ENCODE data around the gene SDHB.

- no peak for TF ChIP-seq MEF2A (IDR thresholded peaks at IDR 0.05; ENCODE audit: borderline replicate concordance, low read depth)
- TF ChIP-seq CTCF (IDR thresholded peaks at IDR 0.05) = no peak
- no peak for TF ChIP-seq SMC3 (IDR thresholded peaks at IDR 0.05; ENCODE audit: low read depth, low read length)
- TF ChIP-seq, protein P1, sequence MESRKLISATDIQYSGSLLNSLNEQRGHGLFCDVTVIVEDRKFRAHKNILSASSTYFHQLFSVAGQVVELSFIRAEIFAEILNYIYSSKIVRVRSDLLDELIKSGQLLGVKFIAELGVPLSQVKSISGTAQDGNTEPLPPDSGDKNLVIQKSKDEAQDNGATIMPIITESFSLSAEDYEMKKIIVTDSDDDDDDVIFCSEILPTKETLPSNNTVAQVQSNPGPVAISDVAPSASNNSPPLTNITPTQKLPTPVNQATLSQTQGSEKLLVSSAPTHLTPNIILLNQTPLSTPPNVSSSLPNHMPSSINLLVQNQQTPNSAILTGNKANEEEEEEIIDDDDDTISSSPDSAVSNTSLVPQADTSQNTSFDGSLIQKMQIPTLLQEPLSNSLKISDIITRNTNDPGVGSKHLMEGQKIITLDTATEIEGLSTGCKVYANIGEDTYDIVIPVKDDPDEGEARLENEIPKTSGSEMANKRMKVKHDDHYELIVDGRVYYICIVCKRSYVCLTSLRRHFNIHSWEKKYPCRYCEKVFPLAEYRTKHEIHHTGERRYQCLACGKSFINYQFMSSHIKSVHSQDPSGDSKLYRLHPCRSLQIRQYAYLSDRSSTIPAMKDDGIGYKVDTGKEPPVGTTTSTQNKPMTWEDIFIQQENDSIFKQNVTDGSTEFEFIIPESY (IDR thresholded peaks at IDR 0.05; ENCODE audit: borderline replicate concordance, low read depth) = no peak
- no peak for TF ChIP-seq CHD2 (IDR thresholded peaks at IDR 0.05; ENCODE audit: low read length, partially characterized antibody)
- no peak for TF ChIP-seq GABPA (IDR thresholded peaks at IDR 0.05; ENCODE audit: low read depth)
- no peak for TF ChIP-seq RAD21 (IDR thresholded peaks at IDR 0.05; ENCODE audit: low read length)
- TF ChIP-seq, protein P2, sequence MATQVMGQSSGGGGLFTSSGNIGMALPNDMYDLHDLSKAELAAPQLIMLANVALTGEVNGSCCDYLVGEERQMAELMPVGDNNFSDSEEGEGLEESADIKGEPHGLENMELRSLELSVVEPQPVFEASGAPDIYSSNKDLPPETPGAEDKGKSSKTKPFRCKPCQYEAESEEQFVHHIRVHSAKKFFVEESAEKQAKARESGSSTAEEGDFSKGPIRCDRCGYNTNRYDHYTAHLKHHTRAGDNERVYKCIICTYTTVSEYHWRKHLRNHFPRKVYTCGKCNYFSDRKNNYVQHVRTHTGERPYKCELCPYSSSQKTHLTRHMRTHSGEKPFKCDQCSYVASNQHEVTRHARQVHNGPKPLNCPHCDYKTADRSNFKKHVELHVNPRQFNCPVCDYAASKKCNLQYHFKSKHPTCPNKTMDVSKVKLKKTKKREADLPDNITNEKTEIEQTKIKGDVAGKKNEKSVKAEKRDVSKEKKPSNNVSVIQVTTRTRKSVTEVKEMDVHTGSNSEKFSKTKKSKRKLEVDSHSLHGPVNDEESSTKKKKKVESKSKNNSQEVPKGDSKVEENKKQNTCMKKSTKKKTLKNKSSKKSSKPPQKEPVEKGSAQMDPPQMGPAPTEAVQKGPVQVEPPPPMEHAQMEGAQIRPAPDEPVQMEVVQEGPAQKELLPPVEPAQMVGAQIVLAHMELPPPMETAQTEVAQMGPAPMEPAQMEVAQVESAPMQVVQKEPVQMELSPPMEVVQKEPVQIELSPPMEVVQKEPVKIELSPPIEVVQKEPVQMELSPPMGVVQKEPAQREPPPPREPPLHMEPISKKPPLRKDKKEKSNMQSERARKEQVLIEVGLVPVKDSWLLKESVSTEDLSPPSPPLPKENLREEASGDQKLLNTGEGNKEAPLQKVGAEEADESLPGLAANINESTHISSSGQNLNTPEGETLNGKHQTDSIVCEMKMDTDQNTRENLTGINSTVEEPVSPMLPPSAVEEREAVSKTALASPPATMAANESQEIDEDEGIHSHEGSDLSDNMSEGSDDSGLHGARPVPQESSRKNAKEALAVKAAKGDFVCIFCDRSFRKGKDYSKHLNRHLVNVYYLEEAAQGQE (IDR thresholded peaks at IDR 0.05; ENCODE audit: low read depth, low read length) = no peak
- no peak for TF ChIP-seq NFIC (IDR thresholded peaks at IDR 0.05; ENCODE audit: borderline replicate concordance)
Observed at GRCh38 chr1:17094664-17095063, 40.8 kb upstream of the SDHB start.
